GM12878 (cell line): ENCODE data around the gene KRT86. TPM values are rescaled to one million over a fixed set of nuclear protein-coding genes. Genes with fewer than 3 reads are reported as not detected.

Source experiments
- ATAC-seq: fragments of 200-7000 bp; cut with Tn5 transposase; 3 replicates; pipeline ENCODE4 v1.9.1; 2020; ENCODE audit warnings: mild to moderate bottlenecking, moderate library complexity
- BruUV-seq: library from RNA; stranded (reverse); fragments of 400-500 nt; replicated peaks from 2 replicates; lab custom pipeline; 2021; lab: Mats Ljungman, UMichigan
- CTCF ChIA-PET: fragments of 300-600 bp; sonication (Branson Sonifier 250); formaldehyde crosslinking; extraction: SDS; loops from one replicate; lab custom pipeline; 2021; ENCODE audit warnings: inconsistent platforms; lab: Yijun Ruan, JAX
- POLR2A ChIA-PET: fragments of 350-600 bp; formaldehyde crosslinking; extraction: SDS; loops from one replicate; lab custom pipeline; 2021; ENCODE audit warnings: inconsistent platforms; lab: Charles Lee
- RAD21 ChIA-PET: fragments of 300-600 bp; sonication (Branson Sonifier 250); formaldehyde crosslinking; loops from one replicate; lab custom pipeline; 2023; ENCODE audit warnings: antibody characterized with exemption; ENCODE audit not compliant: unreplicated experiment; lab: Charles Lee
- SMC1A ChIA-PET: fragments of 300-600 bp; sonication (Branson Sonifier 250); formaldehyde crosslinking; loops from one replicate; lab custom pipeline; 2023; ENCODE audit not compliant: unreplicated experiment, uncharacterized antibody; lab: Charles Lee
- DNase-seq: peaks from one replicate; pipeline ENCODE4 v3.0.0-alpha.2; 2011; ENCODE audit warnings: low read depth, low spot score
- FAIRE-seq: peaks from 3 replicates; lab custom pipeline; 2011; peaks lifted over from hg19 to GRCh38; lab: Jason Lieb, UNC
- H2AFZ ChIP-seq: 2 replicates; pipeline ENCODE4 v1.6.0; 2011; ENCODE audit warnings: low read depth, low read length, control low read depth; ENCODE audit not compliant: control insufficient read depth
- H3K27ac ChIP-seq: 2 replicates; pipeline ENCODE4 v1.5.1; 2011; ENCODE audit warnings: control low read depth; ENCODE audit not compliant: control insufficient read depth, insufficient read depth
- H3K27me3 ChIP-seq, 2 experiments: replicated peaks in 1 of 2; 2 replicates each; pipeline versions ENCODE4 v1.6.0 to v1.6.1; 2011; ENCODE audit warnings: low read length in 1 of 2; ENCODE audit not compliant: control insufficient read depth in 2 of 2, insufficient read depth in 2 of 2
- H3K36me3 ChIP-seq, 2 experiments: 2 replicates each; pipeline ENCODE4 v1.5.1; 2011; ENCODE audit warnings: low read length in 1 of 2; ENCODE audit not compliant: control insufficient read depth in 2 of 2, insufficient read depth in 2 of 2
- H3K4me1 ChIP-seq: 2 replicates; pipeline ENCODE4 v1.6.1; 2011; ENCODE audit warnings: mild to moderate bottlenecking, low read length, moderate library complexity, mixed read lengths; ENCODE audit not compliant: control insufficient read depth, insufficient read depth
- H3K4me2 ChIP-seq: 2 replicates; pipeline ENCODE4 v1.6.0; 2011; ENCODE audit warnings: control low read depth; ENCODE audit not compliant: control insufficient read depth, insufficient read depth
- H3K4me3 ChIP-seq: fragments of 200-600 bp; sonication (generic); 2 replicates; pipeline ENCODE4 v1.5.1; 2016
- H3K79me2 ChIP-seq: 2 replicates; pipeline ENCODE4 v1.6.0; 2011; ENCODE audit warnings: low read length; ENCODE audit not compliant: control insufficient read depth, insufficient read depth
- H3K9ac ChIP-seq: 2 replicates; pipeline ENCODE4 v1.8.0; 2011; ENCODE audit warnings: low read length, control low read depth, mixed read lengths; ENCODE audit not compliant: control insufficient read depth, insufficient read depth
- H3K9me3 ChIP-seq: replicated peaks from 3 replicates; pipeline ENCODE4 v1.5.1; 2011; ENCODE audit warnings: mild to moderate bottlenecking, low read length; ENCODE audit not compliant: control insufficient read depth, insufficient read depth
- H4K20me1 ChIP-seq: 2 replicates; pipeline ENCODE4 v1.6.0; 2011; ENCODE audit not compliant: control insufficient read depth, insufficient read depth
- BCL11A ChIP-seq: IDR thresholded peaks from 2 replicates; pipeline ENCODE4 v1.6.1; 2011; ENCODE audit warnings: low read depth, low read length
- EED ChIP-seq: sonication (generic); IDR thresholded peaks from 2 replicates; pipeline ENCODE4 v1.6.1; 2016; ENCODE audit warnings: antibody characterized with exemption, low read depth
- EZH2 ChIP-seq: IDR thresholded peaks from 2 replicates; pipeline ENCODE4 v1.6.1; 2012; ENCODE audit warnings: low read depth, mild to moderate bottlenecking, control low read depth, inconsistent platforms, low read length, borderline replicate concordance; ENCODE audit not compliant: control insufficient read depth
- TCF3 ChIP-seq: IDR thresholded peaks from 2 replicates; pipeline ENCODE4 v1.6.1; 2012; ENCODE audit warnings: low read depth, mild to moderate bottlenecking, low read length, borderline replicate concordance; ENCODE audit not compliant: insufficient read depth
- YBX1 ChIP-seq: fragments of 450-650 bp; IDR thresholded peaks from 2 replicates; pipeline ENCODE4 v1.6.1; 2016; ENCODE audit warnings: antibody characterized with exemption
- WGBS: methylation state at CpG from one replicate; pipeline ENCODE4 v1.1.6; 2016; ENCODE audit warnings: low lambda C conversion rate; ENCODE audit not compliant: insufficient replicate concordance, insufficient coverage; ENCODE audit errors: missing lambda C conversion rate; 5-methylcytosine and 5-hydroxymethylcytosine counted together
- in situ Hi-C: fragments of 300-500 bp; cut with MboI; formaldehyde crosslinking; loops from 9 replicates; pipeline ENCODE4 v1.14.3; 2018; ENCODE audit warnings: mixed read lengths
- intact Hi-C: fragments of 100-400 bp; cut with micrococcal nuclease; formaldehyde crosslinking; loops from one replicate; pipeline ENCODE4 v1.14.2; 2022; ENCODE audit not compliant: unreplicated experiment
- polyA plus RNA-seq, 11 experiments: library from polyadenylated mRNA; depleted of rRNA in 4 of 11; unstranded in 6 of 11; stranded (reverse) in 5 of 11; fragments of >200 nt; fragmentation: Nextera tagmentation in 4 of 11; fragmentation: Illumina TruSeq in 1 of 11; extraction: Ambion mirVana in 4 of 11; extraction: Trizol in 1 of 11; gene quantifications; 1 replicate in 1 of 11; 2 replicates in 10 of 11; pipeline versions ENCODE4 v1.2.1 to v1.2.3, GENCODE V29; 2011 to 2016; ENCODE audit warnings: inconsistent platforms in 2 of 11, missing spikeins in 2 of 11, low read depth in 1 of 11
- total RNA-seq, 4 experiments: library from RNA; depleted of rRNA in 3 of 4; stranded (reverse); fragments of >200 nt in 3 of 4; fragmentation: Illumina TruSeq in 1 of 4; extraction: Trizol in 1 of 4; gene quantifications; 2 replicates each; pipeline versions ENCODE4 v1.2.1 to v1.2.3, GENCODE V29; 2013 to 2021
- TF ChIP-seq, protein P1 (sequence below): IDR thresholded peaks from 2 replicates; pipeline ENCODE4 v1.6.1; 2012; ENCODE audit warnings: low read length, inconsistent platforms

The KRT86 gene
- total and polyA plus RNA-seq, 10 of the 15 experiments (the other 5 are each of a cell fraction or from before 2014, with no cell fraction given) = 0.11 to 0.54 (median 0.18) TPM; not detected in 4

- no peak overlapping the region for H3K4me2 ChIP-seq
- H4K20me1 ChIP-seq = no peaks in the 10 kb centered on the region
- CTCF ChIA-PET = interaction anchor here (0.6 to 2.2 kb wide), 4 partner anchors 11 to 39 kb away, joined by 3 to 11 read pairs (median 3); no protein-coding TSS in a partner anchor
- H3K79me2 ChIP-seq = no peaks in the 10 kb centered on the region
- H3K27ac ChIP-seq = no peak overlapping the region
- POLR2A ChIA-PET = no interaction called here
- no peaks in the 10 kb centered on the region for H3K36me3 ChIP-seq
- H2AFZ ChIP-seq = no peak overlapping the region
- no TSS peak for BruUV-seq
- 74% methylated on average over 11 of the region's 11 CpGs for WGBS
- no peak for TF ChIP-seq EED
- no peaks in the 10 kb centered on the region for H3K9me3 ChIP-seq
- H3K4me3 ChIP-seq = no peak overlapping the region
- no peak overlapping the region for H3K9ac ChIP-seq
- FAIRE-seq = no peak
- SMC1A ChIA-PET = no interaction called here
- ATAC-seq = no peak
- DNase-seq = no peak
- H3K4me1 ChIP-seq = no peaks in the 10 kb centered on the region
- in situ Hi-C loops = no loop called here
- intact Hi-C loops = no loop called here
- RAD21 ChIA-PET = no interaction called here
- peaks cover 6 to 11% of the 10 kb centered on the region in 2 experiments; a peak in 3 of 4 replicates for H3K27me3 ChIP-seq
Measured at GRCh38 chr12:52316701-52317100, 42.3 kb downstream of the KRT86 start.

DNA sequence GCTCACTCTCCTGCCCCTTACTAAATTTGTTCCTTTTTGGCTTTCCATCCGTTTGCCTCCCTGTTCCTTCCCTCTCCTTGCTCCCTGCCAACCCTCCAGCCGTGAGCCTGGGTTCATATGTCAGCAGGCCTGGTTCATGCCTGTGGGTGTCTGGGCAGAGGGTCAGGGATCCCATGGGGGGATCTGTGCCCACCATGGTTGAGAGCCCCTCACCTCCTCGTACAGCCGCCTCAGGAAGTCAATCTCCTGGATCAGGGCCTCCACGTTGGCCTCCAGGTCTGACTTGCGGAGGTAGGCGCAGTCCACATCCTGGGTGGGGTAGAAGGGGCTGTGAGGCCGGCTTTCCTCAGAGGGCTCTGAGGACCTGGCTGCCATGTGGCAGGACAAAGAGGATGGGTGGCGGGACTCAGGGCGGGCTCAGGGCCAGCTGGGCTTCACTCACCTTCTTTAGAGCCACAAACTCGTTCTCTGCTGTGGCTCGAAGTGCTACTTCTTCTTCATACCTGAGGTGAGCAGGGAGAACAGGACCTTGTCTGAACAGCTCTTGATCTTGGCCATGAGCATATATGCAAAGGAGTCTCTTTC, 43.1 kb downstream of the KRT86 start:
- H3K36me3 ChIP-seq = no peaks in the 10 kb centered on the region
- H2AFZ ChIP-seq = no peak overlapping the region
- no peaks in the 10 kb centered on the region for H3K9me3 ChIP-seq
- ChIA-PET CTCF (no interaction called here), POLR2A (no interaction called here), SMC1A (no interaction called here), RAD21 (no interaction called here)
- no peaks in the 10 kb centered on the region for H3K79me2 ChIP-seq
- FAIRE-seq (no peak), ATAC-seq (no peak), DNase-seq (no peak)
- no peak overlapping the region for H3K27ac ChIP-seq
- H3K4me3 ChIP-seq = no peak overlapping the region
- in situ Hi-C loops (no loop called here), intact Hi-C loops (no loop called here)
- H3K4me2 ChIP-seq = no peak overlapping the region
- no peaks in the 10 kb centered on the region for H3K4me1 ChIP-seq
- peaks cover 6 to 7% of the 10 kb centered on the region in 2 experiments for H3K27me3 ChIP-seq
- 15% methylated on average over 12 of the region's 12 CpGs for WGBS
- TF ChIP-seq YBX1 (no peak), EZH2 (no peak), TCF3 (no peak), BCL11A (no peak)
- TF ChIP-seq, protein P1, sequence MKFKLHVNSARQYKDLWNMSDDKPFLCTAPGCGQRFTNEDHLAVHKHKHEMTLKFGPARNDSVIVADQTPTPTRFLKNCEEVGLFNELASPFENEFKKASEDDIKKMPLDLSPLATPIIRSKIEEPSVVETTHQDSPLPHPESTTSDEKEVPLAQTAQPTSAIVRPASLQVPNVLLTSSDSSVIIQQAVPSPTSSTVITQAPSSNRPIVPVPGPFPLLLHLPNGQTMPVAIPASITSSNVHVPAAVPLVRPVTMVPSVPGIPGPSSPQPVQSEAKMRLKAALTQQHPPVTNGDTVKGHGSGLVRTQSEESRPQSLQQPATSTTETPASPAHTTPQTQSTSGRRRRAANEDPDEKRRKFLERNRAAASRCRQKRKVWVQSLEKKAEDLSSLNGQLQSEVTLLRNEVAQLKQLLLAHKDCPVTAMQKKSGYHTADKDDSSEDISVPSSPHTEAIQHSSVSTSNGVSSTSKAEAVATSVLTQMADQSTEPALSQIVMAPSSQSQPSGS = no peak
- no peaks in the 10 kb centered on the region for H4K20me1 ChIP-seq
- no peak overlapping the region for H3K9ac ChIP-seq
- BruUV-seq = no TSS peak
